Left ventricle myocardium inferior (tissue), 1 donor: Measurements from ENCODE around the gene GAS2. TPM values are rescaled to one million over a fixed set of nuclear protein-coding genes. Genes with fewer than 3 reads are reported as not detected.

Source experiments
- DNase-seq: peaks from one replicate; pipeline ENCODE4 v3.0.0-alpha.2; 2020
- H3K27ac ChIP-seq: fragments of 200-600 bp; replicated peaks from 2 replicates; pipeline ENCODE4 v1.8.0; 2021
- H3K27me3 ChIP-seq: fragments of 200-600 bp; 2 replicates; pipeline ENCODE4 v1.8.0; 2021; ENCODE audit warnings: low read depth
- H3K36me3 ChIP-seq: fragments of 200-600 bp; 2 replicates; pipeline ENCODE4 v1.8.0; 2021
- H3K4me1 ChIP-seq: fragments of 200-600 bp; 2 replicates; pipeline ENCODE4 v1.8.0; 2021
- H3K4me3 ChIP-seq: fragments of 200-600 bp; 2 replicates; pipeline ENCODE4 v1.8.0; 2021; ENCODE audit warnings: mild to moderate bottlenecking, moderate library complexity
- H3K9me3 ChIP-seq: fragments of 200-600 bp; replicated peaks from 2 replicates; pipeline ENCODE4 v1.8.0; 2021
- CTCF ChIP-seq: fragments of 200-600 bp; IDR thresholded peaks from 2 replicates; pipeline ENCODE4 v1.8.0; 2021; ENCODE audit warnings: antibody characterized with exemption, mild to moderate bottlenecking, borderline replicate concordance
- intact Hi-C: fragments of 100-400 bp; cut with micrococcal nuclease; formaldehyde crosslinking; loops from one replicate; pipeline ENCODE4 v1.11.0; 2022
- total RNA-seq: library from RNA; stranded (reverse); fragmentation: NEBNext Ultra II Directional; extraction: Animal tissue kit (Norgen Biotek cat#: 25700); gene quantifications from one replicate; pipeline ENCODE4 v1.2.1, GENCODE V29; 2021
- donor health status: DM: no; HTN: yes; CAD: no; lungs with severe emphysema.

The GAS2 gene
- total RNA-seq, 1 donor from 2014 or later, result 15.9 TPM

- H3K9me3 ChIP-seq, result no peaks in the 10 kb centered on the region
- no peak overlapping the region for H3K27ac ChIP-seq
- H3K4me3 ChIP-seq, result no peak overlapping the region
- no peak for TF ChIP-seq CTCF
- no peaks in the 10 kb centered on the region for H3K27me3 ChIP-seq
- no peaks in the 10 kb centered on the region for H3K36me3 ChIP-seq
- no peak for DNase-seq
- intact Hi-C loops, result no loop called here
- peaks cover under 1% of the 10 kb centered on the region for H3K4me1 ChIP-seq
These were observed 126.1 kb downstream of the GAS2 start for GRCh38 chr11:22792497-22792896.

GRCh38 chr11:22795914-22796313 is 129.5 kb downstream of the GAS2 start:
- Histone ChIP-seq H3K9me3 (no peaks in the 10 kb centered on the region), H3K27ac (no peak overlapping the region), H3K36me3 (no peaks in the 10 kb centered on the region), H3K4me1 (no peaks in the 10 kb centered on the region), H3K27me3 (no peaks in the 10 kb centered on the region), H3K4me3 (no peak overlapping the region)
- DNase-seq, result no peak
- TF ChIP-seq CTCF, result no peak
- intact Hi-C loops, result no loop called here

- DNase-seq, result no peak
- Histone ChIP-seq H3K27ac (no peak overlapping the region), H3K36me3 (no peaks in the 10 kb centered on the region), H3K4me1 (no peaks in the 10 kb centered on the region), H3K4me3 (no peak overlapping the region), H3K9me3 (no peaks in the 10 kb centered on the region), H3K27me3 (no peaks in the 10 kb centered on the region)
- intact Hi-C loops, result no loop called here
- no peak for TF ChIP-seq CTCF
These were observed 130.6 kb downstream of the GAS2 start for GRCh38 chr11:22797047-22797446.

- H3K4me3 ChIP-seq, result no peak overlapping the region
- no peaks in the 10 kb centered on the region for H3K9me3 ChIP-seq
- no peaks in the 10 kb centered on the region for H3K27me3 ChIP-seq
- H3K27ac ChIP-seq, result no peak overlapping the region
- no peaks in the 10 kb centered on the region for H3K4me1 ChIP-seq
- no peaks in the 10 kb centered on the region for H3K36me3 ChIP-seq
- intact Hi-C loops, result no loop called here
- no peak for DNase-seq
- TF ChIP-seq CTCF, result no peak
These were observed 132.5 kb downstream of the GAS2 start for GRCh38 chr11:22798901-22799300.

- Histone ChIP-seq H3K27me3 (no peaks in the 10 kb centered on the region), H3K4me1 (no peaks in the 10 kb centered on the region), H3K27ac (no peak overlapping the region), H3K4me3 (no peak overlapping the region), H3K36me3 (no peaks in the 10 kb centered on the region), H3K9me3 (no peaks in the 10 kb centered on the region)
- TF ChIP-seq CTCF, result no peak
- DNase-seq, result no peak
- intact Hi-C loops, result no loop called here
These were observed 134.1 kb downstream of the GAS2 start for GRCh38 chr11:22800482-22800881.

GRCh38 chr11:22802861-22803260 is 136.4 kb downstream of the GAS2 start:
- intact Hi-C loops, result no loop called here
- H3K9me3 ChIP-seq, result no peaks in the 10 kb centered on the region
- no peak overlapping the region for H3K4me3 ChIP-seq
- no peak for DNase-seq
- no peaks in the 10 kb centered on the region for H3K27me3 ChIP-seq
- H3K4me1 ChIP-seq, result peaks cover 12% of the 10 kb centered on the region
- no peak overlapping the region for H3K27ac ChIP-seq
- no peak for TF ChIP-seq CTCF
- no peaks in the 10 kb centered on the region for H3K36me3 ChIP-seq
